ENCODE data around the gene CLCNKB. TPM values are rescaled to one million over a fixed set of nuclear protein-coding genes. Genes with fewer than 3 reads are reported as not detected.

Gene CLCNKB
- total and polyA plus RNA-seq, 2 of the 13 experiments (the other 11 are each of a cell fraction or from before 2014, with no cell fraction given) = 0.04 TPM; not detected in 1

- CTCF ChIA-PET (ENCODE audit: low intra/inter-chr PET ratio, low total read pairs) = no interaction called here
- in situ Hi-C loops (cut with HindIII; ENCODE audit: extremely low pct_ligation_motif_present, low pct_unique_long_range_greater_than_20kb) = loop anchor here (5.0 kb wide), 1 partner anchor 36 kb away; no protein-coding TSS in a partner anchor
- no TSS peak for BruUV-seq (replicated peaks)
- TF ChIP-seq RBM39 (IDR thresholded peaks at IDR 0.05; ENCODE audit: low read depth, low read length, poor library complexity, severe bottlenecking) (no peak), ZNF766 (CRISPR knock-in tag; IDR thresholded peaks at IDR 0.05; ENCODE audit: borderline replicate concordance) (no peak), ZNF672 (CRISPR knock-in tag; IDR thresholded peaks at IDR 0.05) (no peak), ARNT2 (CRISPR knock-in tag; IDR thresholded peaks at IDR 0.05; ENCODE audit: low read depth) (no peak), YY1 (IDR thresholded peaks at IDR 0.05; ENCODE audit: insufficient read depth, insufficient replicate concordance, low read depth, low read length) (no peak), ATF2 (CRISPR knock-in tag; IDR thresholded peaks at IDR 0.05) (no peak), ZNF629 (CRISPR knock-in tag; conservative IDR thresholded peaks at IDR 0.05) (no peak), GTF2F1 (IDR thresholded peaks at IDR 0.05; ENCODE audit: low read length) (no peak)
- TF ChIP-seq, protein P1, sequence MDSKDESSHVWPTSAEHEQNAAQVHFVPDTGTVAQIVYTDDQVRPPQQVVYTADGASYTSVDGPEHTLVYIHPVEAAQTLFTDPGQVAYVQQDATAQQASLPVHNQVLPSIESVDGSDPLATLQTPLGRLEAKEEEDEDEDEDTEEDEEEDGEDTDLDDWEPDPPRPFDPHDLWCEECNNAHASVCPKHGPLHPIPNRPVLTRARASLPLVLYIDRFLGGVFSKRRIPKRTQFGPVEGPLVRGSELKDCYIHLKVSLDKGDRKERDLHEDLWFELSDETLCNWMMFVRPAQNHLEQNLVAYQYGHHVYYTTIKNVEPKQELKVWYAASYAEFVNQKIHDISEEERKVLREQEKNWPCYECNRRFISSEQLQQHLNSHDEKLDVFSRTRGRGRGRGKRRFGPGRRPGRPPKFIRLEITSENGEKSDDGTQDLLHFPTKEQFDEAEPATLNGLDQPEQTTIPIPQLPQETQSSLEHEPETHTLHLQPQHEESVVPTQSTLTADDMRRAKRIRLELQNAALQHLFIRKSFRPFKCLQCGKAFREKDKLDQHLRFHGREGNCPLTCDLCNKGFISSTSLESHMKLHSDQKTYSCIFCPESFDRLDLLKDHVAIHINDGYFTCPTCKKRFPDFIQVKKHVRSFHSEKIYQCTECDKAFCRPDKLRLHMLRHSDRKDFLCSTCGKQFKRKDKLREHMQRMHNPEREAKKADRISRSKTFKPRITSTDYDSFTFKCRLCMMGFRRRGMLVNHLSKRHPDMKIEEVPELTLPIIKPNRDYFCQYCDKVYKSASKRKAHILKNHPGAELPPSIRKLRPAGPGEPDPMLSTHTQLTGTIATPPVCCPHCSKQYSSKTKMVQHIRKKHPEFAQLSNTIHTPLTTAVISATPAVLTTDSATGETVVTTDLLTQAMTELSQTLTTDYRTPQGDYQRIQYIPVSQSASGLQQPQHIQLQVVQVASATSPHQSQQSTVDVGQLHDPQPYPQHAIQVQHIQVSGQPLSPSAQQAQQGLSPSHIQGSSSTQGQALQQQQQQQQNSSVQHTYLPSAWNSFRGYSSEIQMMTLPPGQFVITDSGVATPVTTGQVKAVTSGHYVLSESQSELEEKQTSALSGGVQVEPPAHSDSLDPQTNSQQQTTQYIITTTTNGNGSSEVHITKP (CRISPR knock-in tag; IDR thresholded peaks at IDR 0.05; ENCODE audit: low read depth) = no peak
- TF ChIP-seq, protein P2, sequence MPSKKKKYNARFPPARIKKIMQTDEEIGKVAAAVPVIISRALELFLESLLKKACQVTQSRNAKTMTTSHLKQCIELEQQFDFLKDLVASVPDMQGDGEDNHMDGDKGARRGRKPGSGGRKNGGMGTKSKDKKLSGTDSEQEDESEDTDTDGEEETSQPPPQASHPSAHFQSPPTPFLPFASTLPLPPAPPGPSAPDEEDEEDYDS (CRISPR knock-in tag; IDR thresholded peaks at IDR 0.05) = no peak
- TF ChIP-seq, protein P3, sequence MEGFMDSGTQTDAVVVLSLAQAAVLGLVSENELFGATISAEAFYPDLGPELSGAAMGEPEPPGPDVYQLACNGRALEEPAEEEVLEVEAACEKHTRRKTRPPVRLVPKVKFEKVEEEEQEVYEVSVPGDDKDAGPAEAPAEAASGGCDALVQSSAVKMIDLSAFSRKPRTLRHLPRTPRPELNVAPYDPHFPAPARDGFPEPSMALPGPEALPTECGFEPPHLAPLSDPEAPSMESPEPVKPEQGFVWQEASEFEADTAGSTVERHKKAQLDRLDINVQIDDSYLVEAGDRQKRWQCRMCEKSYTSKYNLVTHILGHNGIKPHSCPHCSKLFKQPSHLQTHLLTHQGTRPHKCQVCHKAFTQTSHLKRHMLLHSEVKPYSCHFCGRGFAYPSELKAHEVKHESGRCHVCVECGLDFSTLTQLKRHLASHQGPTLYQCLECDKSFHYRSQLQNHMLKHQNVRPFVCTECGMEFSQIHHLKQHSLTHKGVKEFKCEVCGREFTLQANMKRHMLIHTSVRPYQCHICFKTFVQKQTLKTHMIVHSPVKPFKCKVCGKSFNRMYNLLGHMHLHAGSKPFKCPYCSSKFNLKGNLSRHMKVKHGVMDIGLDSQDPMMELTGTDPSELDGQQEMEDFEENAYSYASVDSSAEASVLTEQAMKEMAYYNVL (CRISPR knock-in tag; IDR thresholded peaks at IDR 0.05; ENCODE audit: borderline replicate concordance) = no peak
- TF ChIP-seq, protein P4, sequence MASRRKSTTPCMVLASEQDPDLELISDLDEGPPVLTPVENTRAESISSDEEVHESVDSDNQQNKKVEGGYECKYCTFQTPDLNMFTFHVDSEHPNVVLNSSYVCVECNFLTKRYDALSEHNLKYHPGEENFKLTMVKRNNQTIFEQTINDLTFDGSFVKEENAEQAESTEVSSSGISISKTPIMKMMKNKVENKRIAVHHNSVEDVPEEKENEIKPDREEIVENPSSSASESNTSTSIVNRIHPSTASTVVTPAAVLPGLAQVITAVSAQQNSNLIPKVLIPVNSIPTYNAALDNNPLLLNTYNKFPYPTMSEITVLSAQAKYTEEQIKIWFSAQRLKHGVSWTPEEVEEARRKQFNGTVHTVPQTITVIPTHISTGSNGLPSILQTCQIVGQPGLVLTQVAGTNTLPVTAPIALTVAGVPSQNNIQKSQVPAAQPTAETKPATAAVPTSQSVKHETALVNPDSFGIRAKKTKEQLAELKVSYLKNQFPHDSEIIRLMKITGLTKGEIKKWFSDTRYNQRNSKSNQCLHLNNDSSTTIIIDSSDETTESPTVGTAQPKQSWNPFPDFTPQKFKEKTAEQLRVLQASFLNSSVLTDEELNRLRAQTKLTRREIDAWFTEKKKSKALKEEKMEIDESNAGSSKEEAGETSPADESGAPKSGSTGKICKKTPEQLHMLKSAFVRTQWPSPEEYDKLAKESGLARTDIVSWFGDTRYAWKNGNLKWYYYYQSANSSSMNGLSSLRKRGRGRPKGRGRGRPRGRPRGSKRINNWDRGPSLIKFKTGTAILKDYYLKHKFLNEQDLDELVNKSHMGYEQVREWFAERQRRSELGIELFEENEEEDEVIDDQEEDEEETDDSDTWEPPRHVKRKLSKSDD (CRISPR knock-in tag; IDR thresholded peaks at IDR 0.05; ENCODE audit: low read depth) = no peak
Observed at GRCh38 chr1:16010837-16011236, 32.7 kb upstream of the CLCNKB start.

More at GRCh38 chr1:16010837-16011236, 32.7 kb upstream of the CLCNKB start:
- Histone ChIP-seq H3K9ac (ENCODE audit: insufficient read depth, low read depth, low read length) (no peak overlapping the region), H3K27me3 (ENCODE audit: control insufficient read depth in 1 of 2, insufficient read depth in 2 of 2, low read length in 2 of 2) (peaks cover 2 to 25% of the 10 kb centered on the region in 2 experiments; a peak in 3 of 5 replicates), H3K9me3 (ENCODE audit: low read length) (no peaks in the 10 kb centered on the region), H4K20me1 (ENCODE audit: insufficient read depth, low read length) (peaks cover 20% of the 10 kb centered on the region; the same call in 1 of the 2 replicates), H3K36me3 (replicated peaks in 1 of 2; ENCODE audit: control insufficient read depth in 1 of 2, insufficient read depth in 2 of 2, low read length in 2 of 2) (peaks cover 0 to 11% of the 10 kb centered on the region in 2 experiments; a peak in 4 of 5 replicates), H3K79me2 (ENCODE audit: insufficient read depth, low read length) (no peaks in the 10 kb centered on the region), H3K4me2 (ENCODE audit: low read depth, low read length) (no peak overlapping the region), H2AFZ (ENCODE audit: low read length) (no peak overlapping the region), H3K4me3 (replicated peaks in 1 of 3; ENCODE audit: insufficient read depth in 1 of 3, low read depth in 2 of 3, low read length in 3 of 3) (no peak overlapping the region), H3K4me1 (ENCODE audit: insufficient read depth, low read length) (peaks cover 67% of the 10 kb centered on the region), H3K27ac (ENCODE audit: extremely low read length, insufficient read depth, low read length) (no peak overlapping the region)
- no peak for FAIRE-seq
- POLR2A ChIA-PET = no interaction called here
- DNase-seq (ENCODE audit: low spot score) = no peak
- intact Hi-C loops (cut with micrococcal nuclease; ENCODE audit: unreplicated experiment) = no loop called here
- 91% methylated on average over 3 of the region's 3 CpGs for WGBS (ENCODE audit: low lambda C conversion rate)
- no peak for ATAC-seq

Data from HepG2 (cell line).